COLO668 (cell line): ENCODE data around the gene TMEM72.

Source experiments
- DNase-seq: peaks from one replicate; lab custom pipeline; 2025; ENCODE audit not compliant: unreplicated experiment; lab: John Stamatoyannopoulos, UW

Gene TMEM72

DNA sequence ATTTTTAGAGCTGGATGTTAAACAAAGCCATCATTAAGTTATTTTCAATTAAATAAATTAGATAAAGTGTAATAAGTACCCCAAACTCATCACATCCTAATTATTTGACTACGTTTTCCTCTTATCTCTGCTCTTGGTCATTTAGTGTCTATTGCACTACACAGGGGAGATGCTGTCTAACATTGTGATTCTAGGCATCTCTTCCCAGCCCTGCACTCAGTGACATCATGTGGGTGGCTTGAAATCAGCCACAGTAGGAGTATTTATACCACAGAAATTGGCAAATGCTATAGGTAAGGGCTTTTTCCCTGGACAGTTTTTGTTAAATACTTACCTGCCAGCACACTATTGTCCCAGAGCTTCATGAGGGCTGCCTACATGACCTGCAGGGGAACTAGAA lies 21.3 kb upstream of the TMEM72 start:
- DNase-seq: no peak

GRCh38 chr10:44890696-44891563 lies 20.2 kb upstream of the TMEM72 start:
- DNase-seq: no peak

GRCh38 chr10:44891721-44892120 lies 19.4 kb upstream of the TMEM72 start:
- DNase-seq: no peak

DNA sequence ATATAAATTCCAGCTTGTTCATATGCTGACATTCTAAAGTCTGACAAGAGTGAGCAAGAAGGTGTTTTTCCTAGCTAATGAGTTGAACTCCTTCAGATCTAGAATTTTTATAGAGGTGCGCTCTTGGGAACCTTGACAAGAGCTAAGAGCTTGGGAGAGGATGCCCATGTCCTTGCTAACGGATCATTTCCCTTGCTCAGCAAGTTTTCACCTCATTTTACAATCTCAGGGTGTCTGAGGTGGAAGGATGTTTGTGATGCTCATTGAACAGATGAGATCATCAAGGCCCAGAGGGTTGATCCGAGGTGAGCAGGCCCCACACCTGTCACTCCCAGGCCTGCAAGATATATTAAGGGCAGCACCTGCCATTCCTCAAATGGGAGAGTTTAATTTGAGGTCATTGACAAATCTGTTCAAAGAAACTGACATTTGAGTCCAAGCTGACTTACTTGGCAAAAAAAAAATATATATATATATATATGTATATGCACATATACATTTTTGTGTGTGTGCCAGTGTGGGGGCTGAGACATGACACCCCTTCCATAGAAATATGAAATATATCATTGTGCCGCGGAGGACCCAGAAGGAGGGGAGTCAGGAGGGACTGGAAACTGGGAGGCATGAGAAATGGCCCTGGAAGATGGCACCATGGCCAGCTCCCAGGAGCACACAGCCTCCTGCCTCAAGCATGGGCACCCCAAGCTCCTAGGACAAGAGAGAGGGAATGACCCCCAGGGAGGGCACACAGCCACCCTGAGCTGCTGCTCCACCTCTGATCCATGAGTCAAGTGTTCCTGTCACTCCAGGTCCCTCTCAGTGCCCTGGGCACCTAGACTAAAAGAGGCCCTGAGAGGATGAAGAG lies 17.3 kb upstream of the TMEM72 start:
- no peak for DNase-seq

GRCh38 chr10:44894691-44895090 lies 16.4 kb upstream of the TMEM72 start:
- no peak for DNase-seq

DNA sequence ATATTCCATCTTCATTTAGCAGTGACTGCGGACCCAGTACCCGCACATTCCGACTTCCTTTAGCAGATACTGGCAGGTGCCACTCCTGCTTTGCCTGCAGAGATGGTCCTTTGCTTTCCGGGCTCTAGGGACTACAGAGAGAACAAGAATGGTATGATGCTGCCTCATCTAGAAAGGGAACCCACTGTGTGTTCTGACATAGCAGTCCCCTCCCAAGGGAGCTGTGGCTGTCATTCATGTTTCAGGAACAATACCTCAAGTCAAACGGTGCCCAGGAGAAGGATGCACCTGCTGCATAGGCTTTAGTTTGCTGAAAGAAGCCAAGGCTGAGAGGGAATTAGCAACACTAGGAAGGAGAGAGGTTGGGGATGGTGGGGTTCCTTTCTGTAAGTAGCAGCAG lies 15.9 kb upstream of the TMEM72 start:
- DNase-seq: no peak

- no peak for DNase-seq
Observed at GRCh38 chr10:44897049-44897448, 14.1 kb upstream of the TMEM72 start.

DNA sequence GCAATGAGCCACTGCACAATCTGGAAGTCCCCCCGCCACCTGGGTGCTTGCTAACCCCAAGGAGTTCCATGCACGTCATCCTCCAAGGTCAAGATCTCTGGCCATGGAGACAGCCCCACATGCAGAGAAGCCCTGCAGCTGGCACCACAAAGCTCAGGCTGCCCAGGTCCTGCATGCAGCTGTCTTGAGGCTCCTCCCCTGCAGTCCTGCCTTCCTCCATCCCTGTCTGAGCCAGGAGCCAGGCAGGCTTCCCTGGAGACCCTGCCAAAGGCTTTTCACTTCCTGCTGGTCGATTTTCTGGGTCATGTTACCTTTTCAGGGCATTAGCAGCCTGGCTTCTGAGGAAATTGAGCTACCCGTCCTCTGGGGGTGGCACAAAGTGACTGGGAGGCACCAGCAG lies 12.5 kb upstream of the TMEM72 start:
- DNase-seq: peak; percentile 9

- DNase-seq: no peak
Observed at GRCh38 chr10:44899450-44900080, 11.6 kb upstream of the TMEM72 start.

- DNase-seq: no peak
Observed at GRCh38 chr10:44902941-44903545, 8.1 kb upstream of the TMEM72 start.

- no peak for DNase-seq
Observed at GRCh38 chr10:44906486-44906885, 4.7 kb upstream of the TMEM72 start.

- DNase-seq: no peak
Observed at GRCh38 chr10:44907556-44907955, 3.6 kb upstream of the TMEM72 start.

GRCh38 chr10:44908066-44908749 lies 2.9 kb upstream of the TMEM72 start:
- peak; percentile 37 for DNase-seq

DNA sequence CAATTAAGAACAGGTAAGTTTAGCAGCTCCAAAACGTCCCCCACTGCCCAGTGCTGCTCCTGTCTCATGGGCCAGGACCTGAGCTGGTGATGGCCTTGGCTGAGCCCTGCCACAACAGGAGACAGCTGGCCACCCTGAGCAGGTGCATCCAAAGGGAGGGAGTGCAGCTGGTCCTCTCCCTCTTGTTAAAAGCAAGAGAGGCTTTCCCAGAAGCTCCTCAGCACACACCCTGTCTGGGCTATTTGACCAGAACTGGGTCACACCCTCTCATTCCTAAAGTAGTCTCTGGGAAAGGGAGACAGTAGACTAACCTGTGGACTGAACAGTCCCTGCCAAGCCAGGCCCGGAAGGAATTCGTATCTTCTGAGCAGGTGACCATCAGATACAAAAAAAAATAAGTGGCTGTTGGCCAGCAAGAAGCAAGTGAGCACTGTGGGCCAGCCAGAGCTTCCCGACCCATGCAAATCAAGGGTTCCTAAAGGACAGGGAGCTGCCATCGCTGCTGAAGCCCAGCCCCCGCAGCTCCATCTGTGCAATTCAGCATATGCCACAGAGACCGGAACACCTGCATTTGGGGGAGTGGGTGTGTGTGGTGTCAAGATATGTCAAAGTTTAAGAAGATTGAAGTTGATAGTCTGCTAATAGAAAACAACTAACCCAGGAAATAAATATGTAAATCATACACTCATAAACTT lies 2.1 kb upstream of the TMEM72 start:
- peak; percentile 70 for DNase-seq

- DNase-seq: no peak
Observed at GRCh38 chr10:44909910-44910309, 1.2 kb upstream of the TMEM72 start.

GRCh38 chr10:44910602-44911001 lies 535 bp upstream of the TMEM72 start:
- DNase-seq: no peak

DNA sequence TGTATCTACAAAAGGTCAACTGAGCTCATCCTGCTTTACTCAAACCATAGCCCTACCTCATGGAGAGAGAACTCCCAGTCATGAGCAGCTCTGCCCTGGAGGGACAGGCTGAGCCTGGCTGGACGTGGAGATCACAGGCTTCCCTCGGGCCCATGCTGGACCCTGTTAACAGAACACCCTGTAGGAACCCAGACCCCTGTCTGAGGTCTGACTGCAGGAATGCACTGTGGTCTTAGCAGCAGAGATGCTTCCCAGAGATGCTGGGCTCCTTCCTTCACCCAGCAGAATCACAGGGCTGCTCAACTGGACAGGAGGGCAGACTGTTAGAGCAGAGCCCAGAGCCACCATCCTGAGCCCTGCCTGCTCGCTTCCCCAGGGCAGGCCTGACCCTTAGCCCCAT lies 814 bp downstream of the TMEM72 start:
- DNase-seq: no peak

DNA sequence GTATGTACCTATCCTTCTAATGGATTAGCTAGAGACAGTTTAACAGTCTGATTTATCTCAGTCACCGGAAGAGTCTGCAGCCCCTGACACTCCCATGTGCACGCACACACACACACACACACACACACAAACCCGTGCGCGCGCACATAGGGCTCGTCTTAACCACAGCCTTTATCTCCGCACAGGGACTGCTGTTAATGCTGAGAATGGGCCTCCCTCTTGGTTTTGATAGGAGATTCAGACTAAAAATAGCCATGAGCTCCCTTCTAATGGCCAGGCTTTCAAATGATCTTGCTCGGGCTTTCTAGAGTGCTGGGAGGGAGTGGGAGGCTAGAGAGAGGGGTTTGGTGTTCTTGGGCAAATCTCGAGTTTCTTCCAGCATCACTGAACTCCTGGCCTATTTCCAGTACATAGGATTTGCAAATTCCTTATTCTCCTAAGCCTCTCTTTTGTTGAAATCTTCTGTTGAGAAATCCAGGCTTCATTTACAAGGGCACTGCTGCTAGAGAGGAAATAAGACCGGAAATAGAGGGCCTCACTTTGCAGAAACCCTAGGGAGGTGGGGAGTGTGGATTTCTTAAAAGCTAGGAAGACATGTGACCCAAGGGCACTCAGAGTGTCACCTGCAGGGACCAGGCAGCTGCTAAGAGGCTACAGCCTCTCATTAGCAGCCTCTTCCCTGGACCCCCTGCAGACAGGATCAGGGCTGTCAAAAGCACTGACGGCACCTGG lies 2.4 kb downstream of the TMEM72 start:
- DNase-seq: peak; percentile 23

- DNase-seq: no peak
Observed at GRCh38 chr10:44914891-44915290, 3.8 kb downstream of the TMEM72 start.
